ENCODE results near the gene MFGE8.

GRCh38 chr15:88938802-88939485 is 25.8 kb upstream of the MFGE8 start:
- TF ChIP-seq, protein P1, sequence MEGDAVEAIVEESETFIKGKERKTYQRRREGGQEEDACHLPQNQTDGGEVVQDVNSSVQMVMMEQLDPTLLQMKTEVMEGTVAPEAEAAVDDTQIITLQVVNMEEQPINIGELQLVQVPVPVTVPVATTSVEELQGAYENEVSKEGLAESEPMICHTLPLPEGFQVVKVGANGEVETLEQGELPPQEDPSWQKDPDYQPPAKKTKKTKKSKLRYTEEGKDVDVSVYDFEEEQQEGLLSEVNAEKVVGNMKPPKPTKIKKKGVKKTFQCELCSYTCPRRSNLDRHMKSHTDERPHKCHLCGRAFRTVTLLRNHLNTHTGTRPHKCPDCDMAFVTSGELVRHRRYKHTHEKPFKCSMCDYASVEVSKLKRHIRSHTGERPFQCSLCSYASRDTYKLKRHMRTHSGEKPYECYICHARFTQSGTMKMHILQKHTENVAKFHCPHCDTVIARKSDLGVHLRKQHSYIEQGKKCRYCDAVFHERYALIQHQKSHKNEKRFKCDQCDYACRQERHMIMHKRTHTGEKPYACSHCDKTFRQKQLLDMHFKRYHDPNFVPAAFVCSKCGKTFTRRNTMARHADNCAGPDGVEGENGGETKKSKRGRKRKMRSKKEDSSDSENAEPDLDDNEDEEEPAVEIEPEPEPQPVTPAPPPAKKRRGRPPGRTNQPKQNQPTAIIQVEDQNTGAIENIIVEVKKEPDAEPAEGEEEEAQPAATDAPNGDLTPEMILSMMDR (IDR thresholded peaks at IDR 0.05): no peak
- no peak for TF ChIP-seq POLR2A (IDR thresholded peaks at IDR 0.05)
